IPS-15b (cell line): Measurements from ENCODE around the gene OTOGL.

Experiments
- H3K27me3 ChIP-seq: one replicate; pipeline ENCODE4 v1.6.1; 2013; ENCODE audit warnings: low read length; ENCODE audit not compliant: control insufficient read depth, insufficient read depth
- H3K36me3 ChIP-seq: one replicate; pipeline ENCODE4 v1.6.1; 2013; ENCODE audit warnings: low read length; ENCODE audit not compliant: control insufficient read depth, insufficient read depth
- H3K4me1 ChIP-seq: one replicate; pipeline ENCODE4 v1.6.1; 2013; ENCODE audit warnings: mild to moderate bottlenecking, low read length; ENCODE audit not compliant: control insufficient read depth, insufficient read depth
- H3K4me3 ChIP-seq: one replicate; pipeline ENCODE4 v1.5.1; 2013; ENCODE audit warnings: low read depth, low read length
- H3K9ac ChIP-seq: one replicate; pipeline ENCODE4 v1.6.1; 2013; ENCODE audit warnings: low read depth, mild to moderate bottlenecking, low read length
- H3K9me3 ChIP-seq: one replicate; pipeline ENCODE4 v1.6.1; 2013; ENCODE audit warnings: mild to moderate bottlenecking, low read length; ENCODE audit not compliant: control insufficient read depth, insufficient read depth

Gene OTOGL

DNA sequence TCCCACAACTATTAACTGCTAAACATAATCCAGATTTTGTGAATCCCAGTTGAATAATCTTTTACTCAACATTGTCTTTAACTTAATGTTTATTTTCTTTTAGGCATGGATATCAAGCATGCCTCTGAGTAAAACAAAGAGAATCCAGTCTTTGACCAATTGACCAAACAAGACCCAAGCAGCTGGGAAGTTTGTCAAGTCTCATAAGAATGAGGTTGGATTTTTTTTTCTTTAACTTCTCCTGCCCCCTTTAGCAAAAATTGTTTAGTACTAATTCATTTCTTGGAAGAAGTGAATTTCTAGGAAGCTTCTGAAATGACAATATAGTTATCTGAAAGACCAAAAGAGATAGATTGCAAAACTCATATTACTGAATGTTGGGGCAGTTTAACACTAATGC lies 89.9 kb downstream of the OTOGL start:
- no peak overlapping the region for H3K4me3 ChIP-seq
- H3K36me3 ChIP-seq: no peaks in the 10 kb centered on the region
- no peak overlapping the region for H3K9ac ChIP-seq

DNA sequence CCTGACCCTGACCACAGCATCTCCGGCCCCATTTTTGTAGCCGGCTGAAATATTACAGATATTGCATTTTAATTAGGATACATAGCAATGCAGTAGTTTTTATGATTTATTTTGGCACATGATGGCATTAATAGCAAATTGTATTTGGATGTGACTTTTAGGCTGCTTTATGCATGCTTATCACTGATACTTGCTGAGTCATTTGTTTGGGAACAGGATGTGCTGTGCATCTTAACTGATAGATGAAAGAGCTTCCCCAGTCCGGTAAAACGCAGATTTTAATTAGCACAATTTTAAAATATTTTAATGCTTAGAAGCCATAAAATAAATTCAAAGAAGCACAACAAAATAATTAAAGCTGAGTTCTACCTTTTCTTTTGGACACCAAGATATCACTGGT lies 90.7 kb downstream of the OTOGL start:
- no peaks in the 10 kb centered on the region for H3K4me1 ChIP-seq
- no peaks in the 10 kb centered on the region for H3K36me3 ChIP-seq
- no peak overlapping the region for H3K9ac ChIP-seq
- H3K27me3 ChIP-seq: no peaks in the 10 kb centered on the region
- H3K4me3 ChIP-seq: no peak overlapping the region
- no peaks in the 10 kb centered on the region for H3K9me3 ChIP-seq

More for the DNA sequence above, 89.9 kb downstream of the OTOGL start:
- no peaks in the 10 kb centered on the region for H3K9me3 ChIP-seq
- no peaks in the 10 kb centered on the region for H3K27me3 ChIP-seq
- H3K4me1 ChIP-seq: no peaks in the 10 kb centered on the region

DNA sequence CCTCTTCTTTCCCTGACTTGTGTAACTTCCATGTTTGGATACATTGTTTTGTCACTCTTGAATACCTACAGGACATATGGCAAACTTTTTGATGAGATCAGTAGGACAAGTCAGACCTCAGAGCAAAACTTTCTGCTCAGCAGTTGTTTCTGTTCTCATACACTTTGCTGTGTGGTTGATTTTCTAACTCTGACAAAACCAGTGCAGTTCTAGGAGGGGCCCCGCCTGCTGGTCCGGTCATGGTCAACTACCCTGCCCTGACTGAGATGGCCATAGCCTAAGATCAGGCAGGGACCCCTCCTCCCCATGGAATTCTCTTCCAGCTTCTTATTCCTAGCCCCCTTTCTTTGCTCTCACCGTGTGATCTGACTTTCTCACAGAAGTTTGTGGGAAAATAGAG lies 92.8 kb downstream of the OTOGL start:
- Histone ChIP-seq H3K27me3 (no peaks in the 10 kb centered on the region), H3K36me3 (no peaks in the 10 kb centered on the region), H3K4me1 (no peaks in the 10 kb centered on the region), H3K4me3 (no peak overlapping the region), H3K9me3 (no peaks in the 10 kb centered on the region), H3K9ac (no peak overlapping the region)

DNA sequence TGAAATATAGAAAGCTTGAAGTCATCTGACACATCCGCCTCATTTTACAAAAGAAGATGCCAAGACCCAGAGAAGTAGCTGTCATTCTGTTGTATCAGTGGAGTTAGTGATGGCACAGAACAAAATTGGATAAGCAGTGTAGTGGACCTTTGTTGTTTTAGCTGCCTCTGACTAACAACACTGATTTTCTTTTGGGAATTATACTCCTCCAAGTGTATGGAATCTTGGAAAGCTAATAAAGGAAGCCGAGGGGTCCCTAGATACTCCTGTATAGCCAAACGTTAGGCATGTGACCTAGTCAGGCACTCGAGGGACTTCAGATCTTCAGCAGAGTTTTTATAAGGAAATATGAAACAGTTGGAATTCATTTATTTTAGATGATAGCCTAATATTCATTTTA lies 94.5 kb downstream of the OTOGL start:
- H3K4me1 ChIP-seq: no peaks in the 10 kb centered on the region
- no peak overlapping the region for H3K9ac ChIP-seq
- H3K27me3 ChIP-seq: no peaks in the 10 kb centered on the region
- no peak overlapping the region for H3K4me3 ChIP-seq
- no peaks in the 10 kb centered on the region for H3K36me3 ChIP-seq
- no peaks in the 10 kb centered on the region for H3K9me3 ChIP-seq

DNA sequence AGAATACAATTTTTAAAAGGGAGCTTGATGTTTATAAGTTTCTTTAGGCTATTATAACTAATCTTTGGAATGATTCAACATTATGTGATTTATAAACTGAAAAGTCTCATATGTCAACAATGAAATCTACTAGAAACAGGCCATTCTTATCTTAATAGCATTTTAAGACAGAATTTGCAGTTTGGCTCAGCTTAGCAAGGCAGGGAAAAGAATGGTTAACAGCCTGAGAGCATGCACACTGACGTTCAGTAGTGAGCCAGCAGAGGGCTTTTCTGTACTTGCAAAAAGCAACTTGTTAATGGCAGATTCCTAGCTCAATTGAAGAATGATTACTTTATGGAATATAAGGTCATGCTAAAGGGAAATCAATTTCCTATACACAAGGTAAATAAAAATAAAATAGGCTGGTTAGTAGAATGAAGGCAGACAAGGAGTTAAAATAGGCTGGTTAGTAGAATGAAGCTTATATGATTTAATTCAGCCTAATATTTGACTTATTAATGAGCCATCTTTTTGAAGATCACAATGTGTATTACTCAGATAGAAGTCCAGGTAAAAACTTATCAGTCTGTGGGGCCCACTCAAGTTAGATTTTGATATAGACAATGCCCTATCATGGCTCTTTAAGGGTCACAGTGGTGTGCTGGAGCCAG lies 95.9 kb downstream of the OTOGL start:
- H3K4me1 ChIP-seq: no peaks in the 10 kb centered on the region
- H3K9me3 ChIP-seq: no peaks in the 10 kb centered on the region
- H3K4me3 ChIP-seq: no peak overlapping the region
- H3K27me3 ChIP-seq: no peaks in the 10 kb centered on the region
- no peak overlapping the region for H3K9ac ChIP-seq
- H3K36me3 ChIP-seq: no peaks in the 10 kb centered on the region

DNA sequence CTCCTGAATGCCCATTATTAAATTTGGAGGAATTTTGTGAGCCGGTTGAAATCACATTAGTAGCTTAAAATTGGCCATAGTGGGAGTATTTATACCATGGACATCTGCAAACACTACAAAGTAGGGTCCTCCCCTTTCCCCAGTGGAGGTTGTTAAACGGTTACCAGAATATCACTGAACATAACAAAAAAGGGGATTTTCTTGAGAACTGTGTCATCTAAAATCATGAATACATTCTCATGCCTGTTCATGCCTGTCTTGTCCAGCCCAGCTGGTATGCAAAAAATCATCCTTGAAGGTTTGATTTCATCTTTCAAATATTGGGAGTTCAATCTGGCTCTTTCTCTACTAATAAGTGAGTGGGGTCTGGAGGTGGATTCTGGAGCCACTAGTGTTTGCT lies 96.4 kb downstream of the OTOGL start:
- H3K9me3 ChIP-seq: no peaks in the 10 kb centered on the region
- no peak overlapping the region for H3K4me3 ChIP-seq
- H3K4me1 ChIP-seq: no peaks in the 10 kb centered on the region
- no peaks in the 10 kb centered on the region for H3K36me3 ChIP-seq
- no peaks in the 10 kb centered on the region for H3K27me3 ChIP-seq
- no peak overlapping the region for H3K9ac ChIP-seq

DNA sequence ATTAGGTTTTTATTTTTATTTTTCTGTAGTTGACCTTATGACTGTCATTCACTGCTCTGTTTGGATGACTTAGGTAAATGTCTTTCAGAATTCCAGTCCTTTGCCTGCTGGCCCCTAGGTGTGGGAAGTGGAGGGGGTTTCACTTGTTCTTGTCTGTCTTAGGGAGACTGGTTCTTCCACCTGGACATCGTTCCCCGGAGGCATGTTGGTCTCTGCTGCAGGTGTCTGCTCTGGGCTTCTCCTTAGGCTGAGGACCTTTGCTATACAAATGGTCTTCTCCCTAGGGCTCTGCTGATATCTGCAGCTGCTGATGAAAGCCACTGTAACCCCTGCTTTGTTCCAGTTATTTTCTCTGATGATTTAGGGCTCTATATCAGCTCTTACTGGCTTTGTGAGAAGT lies 97.1 kb downstream of the OTOGL start:
- no peaks in the 10 kb centered on the region for H3K4me1 ChIP-seq

DNA sequence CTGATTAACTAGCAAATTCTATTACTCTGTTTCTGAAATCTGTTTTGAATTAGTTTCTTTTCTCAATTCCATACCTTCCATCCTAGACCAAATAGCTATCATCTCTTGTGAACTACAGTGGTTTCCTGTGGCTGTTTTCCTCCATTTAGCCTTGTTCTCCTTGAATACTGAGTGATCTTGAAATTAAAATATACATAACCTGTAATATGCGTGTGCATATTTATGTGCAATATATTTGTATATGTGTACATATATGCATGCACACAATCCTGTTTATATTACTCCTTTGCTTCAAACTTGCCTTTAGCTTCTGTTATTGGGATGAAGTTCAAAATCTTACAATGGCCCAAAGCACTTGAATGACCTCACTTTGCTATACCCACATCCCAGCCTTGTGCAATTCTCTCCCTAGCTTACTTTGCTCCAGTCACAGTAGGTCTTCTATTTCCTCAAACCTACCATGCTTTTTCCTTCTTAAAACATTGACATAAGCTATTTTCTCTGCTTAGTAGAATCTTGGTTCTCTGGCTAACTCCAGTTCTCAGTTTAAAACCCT lies 99.5 kb downstream of the OTOGL start:
- Histone ChIP-seq H3K36me3 (no peaks in the 10 kb centered on the region), H3K9me3 (no peaks in the 10 kb centered on the region), H3K4me1 (no peaks in the 10 kb centered on the region), H3K27me3 (no peaks in the 10 kb centered on the region), H3K4me3 (no peak overlapping the region), H3K9ac (no peak overlapping the region)

More for the DNA sequence above, 97.1 kb downstream of the OTOGL start:
- H3K36me3 ChIP-seq: no peaks in the 10 kb centered on the region
- no peak overlapping the region for H3K4me3 ChIP-seq
- H3K9me3 ChIP-seq: no peaks in the 10 kb centered on the region
- no peaks in the 10 kb centered on the region for H3K27me3 ChIP-seq
- H3K9ac ChIP-seq: no peak overlapping the region

DNA sequence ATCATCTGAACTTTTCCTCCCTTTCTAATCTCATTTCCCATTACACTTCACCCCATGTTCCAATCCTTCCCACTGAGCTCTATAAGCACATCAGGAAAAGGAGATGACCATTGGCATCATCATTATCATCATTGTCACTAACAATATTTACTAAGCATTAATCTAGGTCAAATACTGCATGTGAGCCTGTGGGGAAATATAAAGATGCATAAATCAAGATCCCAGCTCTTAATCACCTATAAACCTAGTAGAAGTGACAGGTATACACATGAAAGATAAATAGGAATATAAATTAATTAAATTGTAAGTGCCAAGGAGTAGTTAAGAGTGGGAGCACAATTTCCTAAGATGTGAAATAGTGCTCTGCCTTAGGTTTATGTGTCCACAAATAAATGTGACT lies 100.6 kb downstream of the OTOGL start:
- H3K4me1 ChIP-seq: no peaks in the 10 kb centered on the region
- no peaks in the 10 kb centered on the region for H3K9me3 ChIP-seq
- H3K36me3 ChIP-seq: no peaks in the 10 kb centered on the region
- H3K27me3 ChIP-seq: no peaks in the 10 kb centered on the region
- no peak overlapping the region for H3K4me3 ChIP-seq
- H3K9ac ChIP-seq: no peak overlapping the region

DNA sequence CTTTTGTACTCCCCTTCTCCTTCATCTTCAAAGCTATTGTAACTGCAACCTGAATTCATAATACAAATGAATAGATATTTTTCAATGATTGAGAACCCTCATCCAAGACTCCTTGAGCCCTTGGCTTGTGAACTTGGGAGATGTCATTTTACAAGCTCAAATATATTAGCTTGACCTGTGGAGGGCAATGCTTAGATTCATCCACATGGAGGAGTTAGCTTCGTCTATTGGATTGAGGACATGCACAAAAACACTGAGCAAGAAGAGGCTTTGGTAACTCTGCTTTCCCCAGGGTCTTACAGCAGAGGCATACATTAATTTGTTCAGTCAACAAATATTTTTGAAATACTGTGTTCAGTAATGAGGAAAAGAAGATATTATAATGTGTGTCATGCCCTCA lies 101.1 kb downstream of the OTOGL start:
- Histone ChIP-seq H3K9ac (no peak overlapping the region), H3K4me3 (no peak overlapping the region), H3K4me1 (no peaks in the 10 kb centered on the region), H3K9me3 (no peaks in the 10 kb centered on the region), H3K27me3 (no peaks in the 10 kb centered on the region), H3K36me3 (no peaks in the 10 kb centered on the region)

DNA sequence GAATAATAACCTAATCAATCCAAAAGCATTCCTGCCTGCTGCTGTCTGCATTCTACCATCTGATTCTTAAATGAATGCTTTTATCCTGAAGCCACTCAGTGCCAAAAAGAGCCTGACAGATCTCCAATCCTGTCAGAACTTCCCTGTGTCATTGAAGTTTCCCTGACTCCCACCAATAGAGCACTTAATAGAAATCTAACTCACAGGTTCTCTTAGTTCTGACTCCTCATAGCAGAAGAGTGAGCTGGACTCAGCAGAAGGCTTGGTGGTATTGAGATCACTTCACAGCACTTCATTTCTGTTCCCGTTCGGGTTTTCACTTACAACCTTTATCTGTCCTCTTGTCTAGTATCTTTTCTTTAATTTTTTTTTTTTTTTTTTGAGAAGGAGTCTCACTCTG lies 102.6 kb downstream of the OTOGL start:
- Histone ChIP-seq H3K27me3 (no peaks in the 10 kb centered on the region), H3K9me3 (no peaks in the 10 kb centered on the region), H3K36me3 (no peaks in the 10 kb centered on the region), H3K4me1 (no peaks in the 10 kb centered on the region), H3K4me3 (no peak overlapping the region), H3K9ac (no peak overlapping the region)

DNA sequence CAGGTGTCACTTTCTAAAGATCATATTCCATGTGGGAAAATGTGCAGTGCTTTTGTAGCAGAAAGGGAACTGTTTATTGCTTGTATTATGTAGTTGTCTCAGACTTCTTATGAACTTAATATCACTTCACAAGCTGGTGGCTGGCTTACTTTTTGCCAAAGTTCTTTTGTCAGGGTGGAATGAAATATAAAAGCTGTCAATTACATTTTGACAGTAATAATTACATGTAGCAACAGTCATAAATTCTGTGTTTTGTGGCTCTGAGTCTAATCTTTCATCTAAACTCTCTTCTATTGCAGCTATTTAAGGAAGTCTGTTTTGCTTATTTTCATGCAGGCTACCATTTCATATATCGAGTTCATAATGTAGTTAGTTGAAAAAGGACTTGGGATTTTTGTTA lies 106.6 kb downstream of the OTOGL start:
- Histone ChIP-seq H3K9ac (no peak overlapping the region), H3K4me1 (no peaks in the 10 kb centered on the region), H3K27me3 (no peaks in the 10 kb centered on the region), H3K9me3 (no peaks in the 10 kb centered on the region), H3K4me3 (no peak overlapping the region), H3K36me3 (no peaks in the 10 kb centered on the region)
